ENCODE results near the gene CSF2RB.

GRCh38 chr22:36963302-36963701, 49.9 kb downstream of the CSF2RB start:
- TF ChIP-seq CTCF (conservative IDR thresholded peaks at IDR 0.05; ENCODE audit: low read length): no peak
- no peak for TF ChIP-seq EZH2phosphoT487 (IDR thresholded peaks at IDR 0.05; ENCODE audit: borderline replicate concordance)

Data from Loucy (cell line).